ENCODE results near the gene CST7. TPM values are rescaled to one million over a fixed set of nuclear protein-coding genes. Genes with fewer than 3 reads are reported as not detected.
A peak's percentile ranks its signal among the peaks of the same experiment; 100 is the strongest.

CST7 gene
- total and polyA plus RNA-seq, 2 donors from 2014 or later: 1.4 to 3.7 TPM

GRCh38 chr20:24985802-24986201 lies 36.7 kb downstream of the CST7 start:
- H3K9ac ChIP-seq (ENCODE audit: low read length in 3 of 3): no peak overlapping the region
- TF ChIP-seq CTCF (IDR thresholded peaks at IDR 0.05; ENCODE audit: borderline replicate concordance, extremely low read depth, insufficient read depth): no peak
- no peaks in the 10 kb centered on the region for H3K9me3 ChIP-seq (ENCODE audit: control insufficient read depth in 2 of 3, insufficient read depth in 1 of 3, low read length in 3 of 3)
- H3K4me1 ChIP-seq (ENCODE audit: control insufficient read depth in 2 of 3, insufficient read depth in 2 of 3, low read depth in 1 of 3, low read length in 3 of 3): peaks cover 0 to 2% (median 0%) of the 10 kb centered on the region in 3 donors
- no peaks in the 10 kb centered on the region for H3K27me3 ChIP-seq (ENCODE audit: control insufficient read depth, insufficient read depth, low read length)
- no peak overlapping the region for H3K4me3 ChIP-seq (ENCODE audit: low read length in 3 of 3)
- DNase-seq (peak in 2 of 5 donors; percentile 14 to 22), FAIRE-seq (no peak)
- H3K36me3 ChIP-seq (ENCODE audit: control insufficient read depth in 2 of 3, insufficient read depth in 3 of 3, low read length in 3 of 3): no peaks in the 10 kb centered on the region
- no peak overlapping the region for H3K27ac ChIP-seq (ENCODE audit: low read depth in 2 of 2, low read length in 2 of 2)
- intact Hi-C loops (cut with DNase I): no loop called here

- Histone ChIP-seq H3K9me3 (ENCODE audit: control insufficient read depth in 2 of 3, insufficient read depth in 1 of 3, low read length in 3 of 3) (no peaks in the 10 kb centered on the region), H3K9ac (ENCODE audit: low read length in 3 of 3) (no peak overlapping the region), H3K4me3 (ENCODE audit: low read length in 3 of 3) (no peak overlapping the region), H3K4me1 (ENCODE audit: control insufficient read depth in 2 of 3, insufficient read depth in 2 of 3, low read depth in 1 of 3, low read length in 3 of 3) (peaks cover 0 to 7% (median 0%) of the 10 kb centered on the region in 3 donors), H3K27ac (ENCODE audit: low read depth in 2 of 2, low read length in 2 of 2) (no peak overlapping the region), H3K36me3 (ENCODE audit: control insufficient read depth in 2 of 3, insufficient read depth in 3 of 3, low read length in 3 of 3) (no peaks in the 10 kb centered on the region), H3K27me3 (ENCODE audit: control insufficient read depth, insufficient read depth, low read length) (no peaks in the 10 kb centered on the region)
- intact Hi-C loops (cut with DNase I): no loop called here
- DNase-seq: peak in 2 of 5 donors; percentile 5 to 16
- no peak for FAIRE-seq
- no peak for TF ChIP-seq CTCF (IDR thresholded peaks at IDR 0.05; ENCODE audit: borderline replicate concordance, extremely low read depth, insufficient read depth)
Observed at GRCh38 chr20:24986436-24987015, 37.5 kb downstream of the CST7 start.

- H3K27ac ChIP-seq (ENCODE audit: low read depth in 2 of 2, low read length in 2 of 2): no peak overlapping the region
- intact Hi-C loops (cut with DNase I): no loop called here
- peaks cover 0 to 7% (median 0%) of the 10 kb centered on the region in 3 donors for H3K4me1 ChIP-seq (ENCODE audit: control insufficient read depth in 2 of 3, insufficient read depth in 2 of 3, low read depth in 1 of 3, low read length in 3 of 3)
Observed at GRCh38 chr20:24987244-24987643, 38.2 kb downstream of the CST7 start.

More at GRCh38 chr20:24987244-24987643, 38.2 kb downstream of the CST7 start:
- no peaks in the 10 kb centered on the region for H3K27me3 ChIP-seq (ENCODE audit: control insufficient read depth, insufficient read depth, low read length)
- H3K9ac ChIP-seq (ENCODE audit: low read length in 3 of 3): no peak overlapping the region
- no peaks in the 10 kb centered on the region for H3K9me3 ChIP-seq (ENCODE audit: control insufficient read depth in 2 of 3, insufficient read depth in 1 of 3, low read length in 3 of 3)
- FAIRE-seq (no peak), DNase-seq (peak in 1 of 5 donors; percentile 13)
- no peak overlapping the region for H3K4me3 ChIP-seq (ENCODE audit: low read length in 3 of 3)
- no peak for TF ChIP-seq CTCF (IDR thresholded peaks at IDR 0.05; ENCODE audit: borderline replicate concordance, extremely low read depth, insufficient read depth)
- H3K36me3 ChIP-seq (ENCODE audit: control insufficient read depth in 2 of 3, insufficient read depth in 3 of 3, low read length in 3 of 3): no peaks in the 10 kb centered on the region
